HG03457 (cell line): ENCODE data around the gene UPP1.

ENCODE experiments used
- ATAC-seq: cut with Tn5 transposase; IDR thresholded peaks from one replicate; pipeline ENCODE4 v1.9.1; 2021; ENCODE audit warnings: moderate number of reproducible peaks; ENCODE audit not compliant: unreplicated experiment

Gene UPP1

GRCh38 chr7:48085433-48085791 is 3.7 kb upstream of the UPP1 start:
- no peak for ATAC-seq

- ATAC-seq, result no peak
Observed at GRCh38 chr7:48085942-48086341, 3.1 kb upstream of the UPP1 start.

- peak; percentile 13 for ATAC-seq
Observed at GRCh38 chr7:48087349-48087748, 1.7 kb upstream of the UPP1 start.

DNA sequence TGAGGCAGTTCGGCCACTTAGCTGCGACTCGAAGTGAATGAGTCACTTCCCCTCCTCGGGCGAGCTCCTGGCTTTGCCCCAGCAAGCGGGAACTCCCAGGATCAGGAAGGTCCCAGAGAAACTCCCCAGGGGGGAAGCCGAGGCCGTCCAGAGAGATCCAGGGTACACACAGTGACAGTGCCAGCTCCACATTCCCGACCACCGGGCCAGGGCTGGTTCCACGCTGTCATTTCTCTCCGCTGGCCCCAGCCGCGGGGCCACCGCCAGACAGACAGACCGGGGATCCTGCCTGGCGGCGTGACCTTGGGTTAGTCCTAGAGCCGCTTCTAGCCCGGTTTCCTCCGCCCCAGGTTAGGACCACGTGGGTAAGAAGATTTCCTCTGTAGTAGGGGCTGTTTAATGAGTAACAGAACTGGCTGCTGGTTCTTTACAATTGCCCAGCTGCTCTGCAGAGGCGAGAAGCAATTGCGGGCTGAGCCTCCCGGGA is 463 bp upstream of the UPP1 start:
- peak; percentile 59 for ATAC-seq

DNA sequence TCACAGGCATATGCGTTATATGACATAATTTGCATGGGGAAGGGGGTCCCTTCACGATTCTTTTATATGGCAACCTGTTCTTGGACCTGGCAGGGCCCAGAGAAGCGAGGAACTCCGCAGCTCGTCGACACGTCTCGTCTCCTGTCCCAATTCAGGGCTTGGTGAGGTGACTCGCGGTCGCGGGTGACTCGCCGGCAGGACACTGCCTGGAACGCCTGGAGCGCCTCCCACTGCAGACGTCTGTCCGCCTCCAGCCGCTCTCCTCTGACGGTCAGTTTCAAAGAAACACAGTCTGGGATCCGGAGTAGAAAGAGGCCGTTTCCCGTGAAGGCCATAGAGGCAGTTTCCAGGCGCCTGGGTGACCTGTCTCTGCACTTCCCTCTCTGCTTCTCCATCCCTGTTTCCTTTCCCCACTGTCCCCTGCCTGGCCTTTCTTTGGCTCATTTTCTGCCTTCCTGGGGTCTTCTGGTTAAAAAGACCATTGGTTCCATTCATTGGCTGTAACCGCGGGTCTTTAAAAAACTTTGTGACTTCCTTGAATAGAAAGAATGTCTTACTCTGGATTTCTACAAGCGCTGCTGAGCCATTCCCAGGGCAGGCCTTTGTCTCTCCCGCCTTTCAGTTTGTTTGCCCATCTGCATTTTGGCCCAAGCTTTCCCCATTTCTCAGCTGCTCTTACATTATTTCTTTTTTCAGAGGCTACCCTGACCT is 1.2 kb downstream of the UPP1 start:
- ATAC-seq, result no peak

GRCh38 chr7:48091506-48092433 is 2.7 kb downstream of the UPP1 start:
- no peak for ATAC-seq

DNA sequence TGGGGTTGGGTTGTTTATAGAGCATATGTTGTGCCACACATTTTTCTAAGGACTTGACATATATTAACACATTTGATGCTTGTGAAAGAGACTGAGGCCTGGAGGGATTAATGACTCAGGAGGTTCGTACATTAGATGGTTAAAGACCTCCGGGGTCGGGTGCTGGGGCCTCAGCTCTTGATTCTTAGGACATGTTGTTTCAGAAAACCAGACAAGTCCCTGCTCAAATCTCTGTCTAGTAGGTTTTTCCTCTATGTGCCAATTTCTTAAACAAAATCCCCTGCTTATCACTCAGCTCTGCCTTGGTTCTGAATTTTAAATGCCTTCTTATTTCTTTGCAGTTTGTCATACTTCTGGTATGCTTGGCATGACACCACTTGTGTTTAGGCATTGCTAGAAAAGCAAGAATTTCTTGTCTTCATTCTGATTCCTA is 5.8 kb downstream of the UPP1 start:
- no peak for ATAC-seq

- no peak for ATAC-seq
Observed at GRCh38 chr7:48096273-48096672, 7.2 kb downstream of the UPP1 start.

DNA sequence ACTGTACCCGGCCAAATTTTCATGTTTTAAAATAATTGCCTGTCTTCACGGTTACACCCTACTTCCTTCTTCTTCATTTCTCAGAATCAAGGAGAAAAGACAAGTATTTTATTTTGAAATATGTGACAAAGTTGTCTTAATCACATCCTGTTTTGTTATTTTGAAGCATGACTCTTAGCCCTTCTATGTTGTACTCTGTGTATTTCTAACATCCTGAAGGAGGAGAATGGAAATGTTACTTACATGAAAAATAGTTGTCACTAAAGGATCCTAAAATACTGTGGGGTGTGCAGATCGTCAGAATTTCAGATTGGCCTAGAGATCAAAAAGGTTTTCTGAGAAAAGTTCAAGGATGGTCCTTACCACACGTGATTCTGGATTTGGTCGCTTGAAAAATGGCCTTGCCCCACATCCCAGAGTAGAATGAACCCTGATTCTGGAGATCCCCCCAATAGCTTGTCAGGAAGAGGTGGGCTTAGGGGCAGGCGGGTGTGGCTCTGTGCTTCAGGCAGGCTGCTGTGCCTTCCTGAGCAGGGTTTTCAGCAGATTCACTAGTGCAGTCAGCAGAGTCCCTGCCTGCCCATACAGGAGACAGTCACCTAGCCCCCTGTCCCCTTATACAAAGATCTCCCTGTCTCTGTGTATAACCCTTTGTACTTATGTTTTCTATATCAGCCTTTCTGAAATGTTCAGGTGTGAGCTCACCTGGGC is 8.6 kb downstream of the UPP1 start:
- ATAC-seq, result no peak

DNA sequence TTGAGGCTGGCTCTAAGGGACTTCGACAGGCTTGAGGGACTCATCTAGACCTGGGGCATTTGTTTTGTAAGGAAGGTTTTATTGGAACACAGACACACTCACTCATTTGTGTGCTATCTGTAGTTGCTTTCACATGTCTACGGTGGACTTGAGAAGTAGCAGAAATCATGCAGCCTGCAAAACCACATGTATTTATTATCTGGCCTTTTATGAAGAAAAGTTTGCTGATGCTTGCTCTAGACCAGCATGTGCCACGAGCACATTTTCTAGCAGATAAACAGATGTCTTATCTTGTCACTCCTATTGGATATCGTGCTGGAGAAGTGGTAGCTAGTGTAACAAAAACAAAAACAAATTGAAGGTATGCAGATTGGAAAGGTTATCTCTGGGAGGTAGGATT is 9.8 kb downstream of the UPP1 start:
- no peak for ATAC-seq

- ATAC-seq, result no peak
Observed at GRCh38 chr7:48099781-48100180, 10.7 kb downstream of the UPP1 start.

- ATAC-seq, result no peak
Observed at GRCh38 chr7:48101352-48101751, 12.3 kb downstream of the UPP1 start.

DNA sequence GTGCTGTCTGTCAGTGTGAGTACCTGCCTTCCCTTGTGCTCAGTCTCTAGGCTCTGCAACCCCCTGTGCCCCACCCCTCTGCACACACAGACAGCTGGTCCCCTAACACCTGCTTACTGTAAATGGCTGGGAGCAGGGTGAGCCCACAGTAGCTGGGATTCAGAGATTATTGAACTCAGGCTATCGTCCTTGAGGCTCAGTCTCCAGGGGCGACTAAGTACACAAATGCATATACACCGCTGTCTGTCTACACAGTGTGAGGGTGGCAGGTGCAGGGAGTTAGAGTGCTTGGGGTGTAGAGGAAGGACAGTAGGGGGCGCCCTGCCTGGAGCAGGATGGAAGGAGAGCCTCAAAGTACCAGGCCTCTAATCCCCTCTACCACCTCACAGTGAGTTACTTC is 12.9 kb downstream of the UPP1 start:
- ATAC-seq, result no peak

DNA sequence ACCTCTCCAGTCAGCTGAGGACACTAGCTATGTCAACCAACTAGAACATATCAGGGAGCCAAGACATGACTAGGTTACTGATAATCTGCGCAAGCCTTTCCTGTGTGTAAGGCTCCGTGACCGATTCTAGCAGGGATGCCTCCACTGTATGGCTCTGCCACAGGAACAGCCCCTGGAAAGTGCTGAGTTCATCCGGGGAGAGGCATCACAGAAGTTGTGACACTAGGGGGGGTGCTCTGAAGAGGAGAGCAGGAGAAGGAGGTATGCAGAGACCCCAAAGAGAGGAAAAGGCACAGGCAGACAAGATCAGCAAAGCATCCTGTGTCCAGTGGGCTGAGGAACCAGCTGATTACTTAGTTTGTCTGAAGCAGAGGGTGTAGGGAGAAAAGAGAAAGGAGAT is 13.5 kb downstream of the UPP1 start:
- ATAC-seq, result no peak

DNA sequence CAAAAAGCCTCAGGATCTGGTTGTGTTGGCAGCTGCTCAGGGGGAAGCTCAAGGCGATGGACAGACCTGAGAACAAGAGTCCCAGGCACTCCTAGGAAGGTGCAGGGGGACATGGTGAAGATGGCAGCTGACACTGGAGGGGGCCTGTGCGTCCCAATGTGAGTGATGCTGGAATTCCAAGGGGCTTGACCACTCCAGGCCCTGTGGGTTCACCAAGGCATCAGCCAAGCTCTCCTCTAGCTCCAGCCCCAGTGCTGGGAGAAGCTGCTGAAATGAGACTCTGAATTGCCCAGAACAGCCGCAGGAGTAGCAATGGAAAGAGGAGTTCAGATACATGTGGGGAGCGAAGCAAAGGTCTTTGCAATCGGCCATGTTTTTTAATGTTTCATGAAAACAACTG is 16.0 kb downstream of the UPP1 start:
- ATAC-seq, result no peak

GRCh38 chr7:48106906-48107659 is 18.0 kb downstream of the UPP1 start:
- no peak for ATAC-seq

- no peak for ATAC-seq
Observed at GRCh38 chr7:48107926-48108472, 18.9 kb downstream of the UPP1 start.

GRCh38 chr7:48108959-48109847 is 20.1 kb downstream of the UPP1 start:
- ATAC-seq, result no peak

- ATAC-seq, result peak; percentile 59
Observed at GRCh38 chr7:48109848-48110663, 21.0 kb downstream of the UPP1 start.
